Thyroid gland (tissue), 4 donors: ENCODE results near the gene DGCR8. TPM values are rescaled to one million over a fixed set of nuclear protein-coding genes. Genes with fewer than 3 reads are reported as not detected.

Experiments
- DNase-seq, 2 donors: peaks; one replicate each; pipeline ENCODE4 v3.0.0-alpha.2; 2019
- H3K27ac ChIP-seq, 3 donors: fragments of 200-600 bp; sonication (generic); 1 replicate in 2 of 3; 2 replicates in 1 of 3; pipeline ENCODE4 v1.5.1; 2016 to 2019; ENCODE audit warnings: mild to moderate bottlenecking in 1 of 3, moderate library complexity in 1 of 3
- H3K27me3 ChIP-seq: fragments of 200-600 bp; sonication (generic); one replicate; pipeline ENCODE4 v1.5.1; 2019
- H3K36me3 ChIP-seq, 2 donors: fragments of 200-600 bp; sonication (generic); one replicate each; pipeline ENCODE4 v1.5.1; 2016 to 2019
- H3K4me1 ChIP-seq, 2 donors: fragments of 200-600 bp; sonication (generic); one replicate each; pipeline ENCODE4 v1.5.1; 2017 to 2019
- H3K4me3 ChIP-seq, 3 donors: fragments of 200-600 bp; sonication (generic); replicated peaks in 1 of 3; 1 replicate in 2 of 3; 2 replicates in 1 of 3; pipeline ENCODE4 v1.5.1; 2016; ENCODE audit warnings: mild to moderate bottlenecking in 1 of 3
- H3K9me3 ChIP-seq: fragments of 200-600 bp; sonication (generic); one replicate; pipeline ENCODE4 v1.5.1; 2017
- POLR2A ChIP-seq, 2 donors: fragments of 450-650 bp; IDR thresholded peaks; one replicate each; pipeline ENCODE4 v1.6.1; 2017; ENCODE audit warnings: antibody characterized with exemption in 2 of 2, mild to moderate bottlenecking in 2 of 2, moderate library complexity in 1 of 2
- WGBS, 2 donors: methylation state at CpG; one replicate each; pipeline ENCODE4 v1.1.5; 2017; 5-methylcytosine and 5-hydroxymethylcytosine counted together
- intact Hi-C: fragments of 100-400 bp; cut with DNase I; formaldehyde crosslinking; loops from one replicate; pipeline ENCODE4 v1.15.1; 2023
- total RNA-seq, 4 donors: library from RNA; depleted of rRNA; stranded (reverse); fragments of >200 nt; gene quantifications; one replicate each; pipeline ENCODE4 v1.2.3, GENCODE V29; 2016
- TF ChIP-seq, protein P1 (sequence below), 6 experiments: fragments of 200-600 bp in 3 of 6; fragments of 450-650 bp in 3 of 6; sonication (generic) in 3 of 6; IDR thresholded peaks; one replicate each; pipeline ENCODE4 v1.5.1; 2016 to 2019; ENCODE audit warnings: antibody characterized with exemption in 6 of 6, mild to moderate bottlenecking in 2 of 6, inconsistent platforms in 1 of 6, moderate library complexity in 1 of 6

DGCR8 gene
- total RNA-seq, 4 donors from 2014 or later, result 28.9 to 48.8 (median 31.5) TPM

DNA sequence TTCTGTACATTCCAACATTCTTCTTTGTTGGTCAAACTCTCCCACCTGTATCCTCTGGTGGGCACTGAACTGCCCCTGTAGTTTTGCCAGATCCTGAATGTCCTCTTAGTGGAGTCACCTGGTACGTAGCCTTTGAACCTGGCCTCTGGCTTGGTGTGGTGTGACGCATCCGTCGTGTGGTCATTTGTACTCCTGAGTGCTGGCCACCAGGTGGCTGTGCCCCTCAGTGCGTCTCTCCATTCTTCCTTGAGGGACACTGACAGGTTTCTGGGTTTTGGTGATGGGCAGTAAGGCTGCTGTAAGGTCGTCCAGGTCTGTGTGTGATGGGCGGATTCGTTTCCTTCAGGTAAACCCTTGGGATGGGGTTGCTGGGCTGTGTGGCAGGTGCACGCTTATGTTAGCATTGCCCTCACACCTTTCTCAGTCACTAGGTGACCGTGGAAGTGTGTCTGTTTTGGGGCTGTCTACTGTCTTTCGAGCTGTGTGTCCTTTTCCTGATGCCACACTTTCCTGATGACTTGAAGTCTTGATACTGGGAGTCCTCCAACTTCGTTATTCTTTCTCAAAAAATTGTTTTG lies 22.3 kb downstream of the DGCR8 start:
- intact Hi-C loops, result no loop called here
- no peaks in the 10 kb centered on the region for H3K27me3 ChIP-seq
- no peak overlapping the region for H3K4me3 ChIP-seq
- H3K9me3 ChIP-seq, result no peaks in the 10 kb centered on the region
- no peak overlapping the region for H3K27ac ChIP-seq
- WGBS, 2 donors, result 91 to 93% methylated on average over 12 of the region's 12 CpGs
- no peak for TF ChIP-seq POLR2A (IDR thresholded peaks at IDR 0.05)
- TF ChIP-seq, protein P1, sequence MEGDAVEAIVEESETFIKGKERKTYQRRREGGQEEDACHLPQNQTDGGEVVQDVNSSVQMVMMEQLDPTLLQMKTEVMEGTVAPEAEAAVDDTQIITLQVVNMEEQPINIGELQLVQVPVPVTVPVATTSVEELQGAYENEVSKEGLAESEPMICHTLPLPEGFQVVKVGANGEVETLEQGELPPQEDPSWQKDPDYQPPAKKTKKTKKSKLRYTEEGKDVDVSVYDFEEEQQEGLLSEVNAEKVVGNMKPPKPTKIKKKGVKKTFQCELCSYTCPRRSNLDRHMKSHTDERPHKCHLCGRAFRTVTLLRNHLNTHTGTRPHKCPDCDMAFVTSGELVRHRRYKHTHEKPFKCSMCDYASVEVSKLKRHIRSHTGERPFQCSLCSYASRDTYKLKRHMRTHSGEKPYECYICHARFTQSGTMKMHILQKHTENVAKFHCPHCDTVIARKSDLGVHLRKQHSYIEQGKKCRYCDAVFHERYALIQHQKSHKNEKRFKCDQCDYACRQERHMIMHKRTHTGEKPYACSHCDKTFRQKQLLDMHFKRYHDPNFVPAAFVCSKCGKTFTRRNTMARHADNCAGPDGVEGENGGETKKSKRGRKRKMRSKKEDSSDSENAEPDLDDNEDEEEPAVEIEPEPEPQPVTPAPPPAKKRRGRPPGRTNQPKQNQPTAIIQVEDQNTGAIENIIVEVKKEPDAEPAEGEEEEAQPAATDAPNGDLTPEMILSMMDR (IDR thresholded peaks at IDR 0.05), result no peak
- H3K36me3 ChIP-seq, result peaks cover 27 to 57% of the 10 kb centered on the region in 2 donors
- no peak for DNase-seq
- H3K4me1 ChIP-seq, result peaks cover 11 to 14% of the 10 kb centered on the region in 2 donors

- Histone ChIP-seq H3K4me1 (peaks cover 11 to 14% of the 10 kb centered on the region in 2 donors), H3K27me3 (no peaks in the 10 kb centered on the region), H3K36me3 (peaks cover 53 to 61% of the 10 kb centered on the region in 2 donors), H3K9me3 (no peaks in the 10 kb centered on the region), H3K27ac (peak overlapping the region in 2 of 3 donors; percentile 15 to 17), H3K4me3 (no peak overlapping the region)
- intact Hi-C loops, result no loop called here
- WGBS, 2 donors, result 88 to 97% methylated on average over 7 of the region's 7 CpGs
- no peak for DNase-seq
- no peak for TF ChIP-seq POLR2A (IDR thresholded peaks at IDR 0.05)
- TF ChIP-seq, protein P1 (IDR thresholded peaks at IDR 0.05), result no peak
Measured at GRCh38 chr22:20105456-20106204, 25.6 kb downstream of the DGCR8 start.

- no peaks in the 10 kb centered on the region for H3K27me3 ChIP-seq
- peaks cover 53 to 59% of the 10 kb centered on the region in 2 donors for H3K36me3 ChIP-seq
- 96% methylated on average over 15 to 16 of the region's 20 CpGs for WGBS, 2 donors
- no peak for DNase-seq
- TF ChIP-seq, protein P1 (IDR thresholded peaks at IDR 0.05), result no peak
- peaks cover 11 to 14% of the 10 kb centered on the region in 2 donors for H3K4me1 ChIP-seq
- intact Hi-C loops, result no loop called here
- H3K9me3 ChIP-seq, result no peaks in the 10 kb centered on the region
- H3K4me3 ChIP-seq, result no peak overlapping the region
- H3K27ac ChIP-seq, result no peak overlapping the region
Measured at GRCh38 chr22:20106205-20106848, 26.3 kb downstream of the DGCR8 start.

DNA sequence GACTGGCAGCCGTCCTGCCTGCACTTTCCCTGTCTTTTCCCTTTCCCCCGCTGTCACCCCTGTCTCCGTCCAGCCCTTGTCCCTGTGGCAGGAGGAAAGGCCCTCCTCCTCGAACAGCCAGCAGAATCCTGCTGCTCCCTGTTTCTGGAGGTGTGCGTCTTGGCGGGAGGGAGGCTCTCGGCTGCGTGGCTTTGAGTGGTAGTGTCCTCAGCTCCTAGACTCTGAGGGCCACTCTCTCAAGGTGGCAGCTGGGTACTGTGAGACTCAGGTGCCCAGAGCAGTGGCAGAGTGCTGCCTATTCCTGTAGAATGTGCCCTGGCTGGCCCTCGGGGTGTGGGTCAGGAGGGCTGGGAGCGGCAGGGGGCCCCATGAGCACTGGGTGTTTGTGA lies 26.8 kb downstream of the DGCR8 start:
- H3K27me3 ChIP-seq, result no peaks in the 10 kb centered on the region
- no peak for TF ChIP-seq POLR2A (IDR thresholded peaks at IDR 0.05)
- TF ChIP-seq, protein P1 (IDR thresholded peaks at IDR 0.05), result no peak
- H3K27ac ChIP-seq, result no peak overlapping the region
- 92 to 96% methylated on average over 9 to 10 of the region's 10 CpGs for WGBS, 2 donors
- H3K4me1 ChIP-seq, result peaks cover 11 to 14% of the 10 kb centered on the region in 2 donors
- peaks cover 54 to 56% of the 10 kb centered on the region in 2 donors for H3K36me3 ChIP-seq
- no peak for DNase-seq
- no peak overlapping the region for H3K4me3 ChIP-seq
- no peaks in the 10 kb centered on the region for H3K9me3 ChIP-seq
- intact Hi-C loops, result no loop called here

- no peaks in the 10 kb centered on the region for H3K27me3 ChIP-seq
- H3K4me3 ChIP-seq, result no peak overlapping the region
- intact Hi-C loops, result no loop called here
- no peak for DNase-seq
- H3K9me3 ChIP-seq, result no peaks in the 10 kb centered on the region
- H3K36me3 ChIP-seq, result peaks cover 52 to 56% of the 10 kb centered on the region in 2 donors
- 93 to 100% methylated on average over 4 to 6 of the region's 7 CpGs for WGBS, 2 donors
- TF ChIP-seq POLR2A (IDR thresholded peaks at IDR 0.05), result no peak
- TF ChIP-seq, protein P1 (IDR thresholded peaks at IDR 0.05), result no peak
- peaks cover 11 to 14% of the 10 kb centered on the region in 2 donors for H3K4me1 ChIP-seq
- H3K27ac ChIP-seq, result no peak overlapping the region
Measured at GRCh38 chr22:20107471-20107901, 27.4 kb downstream of the DGCR8 start.
